Sciatic nerve (tissue), 2 donors: Measurements from ENCODE around the gene RGS9. TPM values are rescaled to one million over a fixed set of nuclear protein-coding genes. Genes with fewer than 3 reads are reported as not detected.

Experiments used
- ATAC-seq: fragments of 200-7000 bp; cut with Tn5 transposase; one replicate; pipeline ENCODE4 v1.9.1; 2020; ENCODE audit warnings: mild to moderate bottlenecking, moderate library complexity
- DNase-seq: peaks from one replicate; pipeline ENCODE4 v3.0.0-alpha.2; 2020; ENCODE audit warnings: low spot score
- intact Hi-C: fragments of 100-400 bp; cut with DNase I; formaldehyde crosslinking; loops from one replicate; pipeline ENCODE4 v1.14.2; 2022
- total RNA-seq: library from RNA; stranded (reverse); fragmentation: NEBNext Ultra II Directional; extraction: Animal tissue kit (Norgen Biotek cat#: 25700); gene quantifications from one replicate; pipeline ENCODE4 v1.2.1, GENCODE V29; 2021
- donor health status: DM: no; HTN: no; CAD: no.
- donor health status: DM: no; HTN: no; CAD: no.

Gene RGS9
- total RNA-seq, 1 donor from 2014 or later = 21.0 TPM

DNA sequence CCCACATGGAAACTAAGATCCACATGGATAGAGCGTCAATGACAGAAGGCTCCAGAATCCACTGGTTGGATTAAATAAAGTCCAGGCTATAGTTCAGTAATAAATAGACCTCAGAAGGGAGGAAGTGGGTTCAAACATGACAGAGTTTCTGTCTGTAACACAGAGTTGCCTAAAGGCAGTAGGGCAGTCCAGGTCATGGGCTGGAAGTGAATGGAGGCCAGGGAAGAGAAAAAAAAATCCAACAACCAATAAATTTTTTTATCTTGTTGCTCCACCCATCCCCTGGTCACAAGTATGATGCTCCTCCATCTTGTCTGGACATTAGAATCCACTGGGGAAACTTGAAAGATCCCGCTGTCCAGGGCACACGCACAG lies 92.4 kb downstream of the RGS9 start:
- intact Hi-C loops = no loop called here

GRCh38 chr17:65230040-65230439 lies 92.9 kb downstream of the RGS9 start:
- ATAC-seq (no peak), DNase-seq (no peak)
- intact Hi-C loops = no loop called here

More for the DNA sequence above, 92.4 kb downstream of the RGS9 start:
- ATAC-seq (no peak), DNase-seq (no peak)

DNA sequence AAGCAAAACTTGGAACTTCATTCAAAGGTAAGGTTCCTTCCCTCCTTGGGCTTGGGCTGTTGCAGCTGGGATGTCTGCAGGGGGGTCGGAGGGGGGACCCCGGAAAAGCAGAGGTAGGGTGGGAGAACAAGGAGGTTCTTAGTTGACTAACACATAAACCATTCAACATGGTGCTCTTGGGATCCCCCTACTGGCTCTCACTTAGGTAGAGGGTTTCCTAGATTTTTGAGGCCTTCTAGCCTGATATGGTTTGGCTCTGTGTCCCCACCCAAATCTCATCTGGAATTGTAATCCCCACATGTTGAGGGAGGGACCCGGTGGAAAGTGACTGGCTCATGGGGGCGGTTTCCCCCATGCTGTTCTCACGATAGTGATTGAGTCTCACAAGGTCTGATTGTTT lies 93.9 kb downstream of the RGS9 start:
- DNase-seq (no peak), ATAC-seq (no peak)
- intact Hi-C loops = no loop called here

DNA sequence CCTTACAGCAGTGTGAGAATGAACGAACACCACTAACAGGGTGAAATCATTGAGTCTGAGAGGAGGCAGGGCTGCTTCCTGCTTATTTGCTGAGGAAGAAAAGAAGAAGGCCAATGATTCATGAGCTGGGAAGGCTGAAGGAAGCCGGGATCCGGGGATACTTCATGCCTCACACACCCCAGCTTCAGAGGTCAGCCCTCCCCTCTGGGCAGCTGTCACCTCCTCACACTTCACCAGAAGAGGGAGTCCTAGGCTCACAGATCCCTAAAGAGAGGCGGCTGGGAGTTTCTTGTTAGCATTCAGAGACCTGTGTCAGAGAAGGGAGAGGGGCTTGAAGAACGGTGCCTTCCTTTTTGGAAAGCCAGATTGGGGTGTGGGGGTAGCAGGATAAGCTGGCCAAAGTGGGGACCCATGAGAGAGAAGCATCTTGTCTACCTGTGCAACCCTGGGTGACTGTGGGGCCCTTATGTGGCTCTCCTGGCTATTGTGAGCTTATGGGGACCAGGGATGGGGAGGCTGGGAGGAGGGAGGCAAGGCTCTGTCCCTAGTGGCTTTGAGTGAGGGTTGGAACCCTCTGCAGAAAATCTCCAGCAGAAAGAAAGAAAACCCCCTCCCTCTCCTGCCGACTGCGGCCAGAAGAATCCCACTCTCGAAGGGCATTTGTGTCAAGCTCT lies 94.6 kb downstream of the RGS9 start:
- intact Hi-C loops = no loop called here
- ATAC-seq = peak; percentile 79
- no peak for DNase-seq

GRCh38 chr17:65235284-65235683 lies 98.1 kb downstream of the RGS9 start:
- intact Hi-C loops = no loop called here
- DNase-seq (no peak), ATAC-seq (no peak)

DNA sequence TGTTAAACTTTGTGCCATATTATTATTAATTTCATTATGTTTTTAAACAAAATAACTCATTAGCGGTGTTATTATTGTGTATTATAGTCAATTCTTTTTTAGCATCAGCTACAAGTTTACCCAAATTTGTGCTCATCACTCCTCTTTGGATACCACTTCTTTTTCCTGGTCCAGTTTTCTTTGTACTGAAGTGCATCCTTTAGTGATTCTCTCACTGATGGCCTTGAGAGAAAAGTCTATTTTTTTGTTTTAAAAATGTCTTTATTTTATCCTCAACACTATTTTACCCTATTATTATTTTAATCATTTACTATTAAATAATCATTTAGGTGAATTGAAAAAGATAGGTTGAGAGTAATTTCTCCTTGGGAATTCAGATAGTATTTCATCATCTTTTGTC lies 99.2 kb downstream of the RGS9 start:
- intact Hi-C loops = no loop called here
- no peak for ATAC-seq
- DNase-seq = no peak

DNA sequence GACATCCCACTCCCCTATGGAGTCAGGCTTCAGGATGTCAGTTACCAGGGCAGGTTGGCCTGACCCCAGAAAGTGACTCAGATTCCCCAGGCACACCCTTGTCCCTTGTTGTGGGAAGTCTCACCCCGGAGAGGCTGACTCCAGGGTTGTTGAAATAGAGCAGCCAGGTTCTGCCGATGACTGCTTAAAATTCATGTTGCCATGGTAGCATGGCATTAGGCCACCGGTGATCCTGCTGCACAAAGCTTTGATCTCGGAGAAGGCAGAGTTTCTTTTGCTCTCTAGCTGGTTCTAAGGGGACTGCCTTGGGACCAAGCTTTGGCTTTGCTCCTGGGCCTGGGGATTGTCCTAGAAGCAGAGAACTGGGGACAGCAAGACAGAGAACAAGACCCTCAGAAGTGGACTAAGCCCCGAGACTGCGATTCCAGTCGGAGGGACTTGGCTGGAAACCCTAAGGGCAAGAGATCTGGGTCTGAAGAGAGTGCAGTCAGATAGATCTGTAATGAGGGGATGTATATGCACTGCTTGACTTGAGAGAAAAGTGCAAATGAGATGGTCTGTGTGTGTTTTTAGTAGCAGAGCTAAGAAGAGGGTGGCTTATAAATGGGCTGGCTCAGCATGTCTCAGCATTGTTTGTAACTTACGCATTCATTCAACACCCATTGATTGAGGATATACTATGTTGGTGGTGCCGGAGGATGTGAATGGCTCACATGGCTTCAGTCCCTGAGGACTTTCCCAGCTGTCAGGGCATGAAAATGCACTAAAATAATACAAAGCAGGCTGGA lies 106.9 kb downstream of the RGS9 start:
- intact Hi-C loops = loop anchor here (5.0 kb wide), 1 partner anchor 908 kb away; no protein-coding TSS in a partner anchor
- DNase-seq (no peak), ATAC-seq (no peak)

GRCh38 chr17:65246252-65246651 lies 109.1 kb downstream of the RGS9 start:
- DNase-seq (no peak), ATAC-seq (no peak)
- intact Hi-C loops = no loop called here

GRCh38 chr17:65249774-65250173 lies 112.6 kb downstream of the RGS9 start:
- DNase-seq = no peak
- no peak for ATAC-seq
- intact Hi-C loops = no loop called here

DNA sequence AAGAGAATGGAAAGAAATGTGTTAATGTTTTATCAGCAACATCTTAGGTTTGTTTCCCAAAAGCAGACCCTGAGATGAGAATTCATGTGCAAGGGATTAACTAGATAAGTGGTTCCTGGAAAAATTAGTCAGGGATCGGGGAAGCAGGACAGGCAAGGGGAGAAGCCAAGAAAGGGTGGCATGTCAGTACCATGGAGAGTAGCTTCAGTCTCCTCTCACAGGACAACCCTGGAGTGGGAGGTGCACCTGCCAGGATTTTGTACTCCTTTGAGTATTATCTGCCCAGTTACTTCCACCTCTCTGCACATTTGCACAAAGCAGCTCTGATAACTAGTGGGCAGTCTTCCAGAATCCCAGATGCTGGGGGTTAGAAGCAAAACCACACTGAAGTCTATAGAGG lies 117.0 kb downstream of the RGS9 start:
- ATAC-seq (no peak), DNase-seq (no peak)
- intact Hi-C loops = no loop called here

GRCh38 chr17:65259281-65259680 lies 122.1 kb downstream of the RGS9 start:
- DNase-seq = no peak
- ATAC-seq = no peak
- intact Hi-C loops = no loop called here

DNA sequence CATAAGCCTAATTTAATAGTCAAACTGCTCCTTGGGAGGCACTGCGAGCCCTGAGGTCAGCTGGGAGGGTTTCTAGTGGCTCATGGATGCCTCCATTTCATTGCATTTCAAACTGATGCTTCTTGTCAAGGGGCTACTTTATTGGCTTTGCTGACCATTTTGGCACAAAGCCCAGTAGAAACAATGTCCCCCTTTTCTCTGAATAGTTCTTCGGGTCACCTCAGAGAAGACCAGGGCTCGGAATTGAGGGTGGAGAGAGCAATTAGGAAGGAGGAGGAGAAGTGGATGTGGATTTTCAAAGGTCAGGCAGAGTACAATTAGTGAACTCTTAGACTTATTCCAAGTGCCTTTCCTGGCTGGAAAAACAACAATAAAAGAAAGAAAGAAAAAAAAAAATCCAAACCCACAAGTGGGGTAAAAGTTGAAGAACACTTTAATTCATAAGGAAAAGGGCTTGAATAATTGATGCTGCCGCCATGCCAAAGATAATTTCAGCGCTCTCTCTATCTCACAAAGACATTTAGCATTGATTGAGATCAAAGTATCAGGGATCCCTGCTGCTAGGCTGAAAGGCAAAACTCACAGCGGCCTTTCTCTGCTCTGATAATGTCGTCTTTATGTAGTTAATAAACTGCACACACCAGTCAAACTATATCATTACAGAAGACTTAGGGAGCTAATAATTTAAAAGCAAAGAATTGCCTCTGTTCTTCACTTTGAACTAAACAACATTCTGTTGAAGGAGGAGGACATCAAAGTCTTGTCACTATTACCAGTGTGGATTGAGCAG lies 122.7 kb downstream of the RGS9 start:
- no peak for ATAC-seq
- intact Hi-C loops = no loop called here
- DNase-seq = no peak

DNA sequence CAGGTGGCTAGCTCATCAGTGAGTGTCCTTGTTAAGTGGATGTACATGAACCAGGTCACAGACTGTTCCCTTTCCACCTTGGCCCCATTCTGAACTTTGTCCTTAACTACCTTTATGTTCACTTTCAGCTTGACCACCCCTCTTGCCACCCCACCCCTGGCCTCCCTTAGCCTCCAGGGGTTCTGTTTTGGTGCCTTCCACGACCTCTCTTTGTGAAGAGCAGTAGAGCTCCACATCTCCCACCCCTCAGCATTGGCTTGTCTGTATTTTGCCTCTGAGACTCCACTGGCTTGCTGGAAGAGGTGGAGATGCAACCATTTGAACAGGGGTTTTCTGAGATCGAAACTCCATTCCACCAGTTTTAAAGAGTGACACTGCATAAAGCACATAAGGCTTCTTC lies 123.5 kb downstream of the RGS9 start:
- intact Hi-C loops = no loop called here
- DNase-seq = no peak
- no peak for ATAC-seq

DNA sequence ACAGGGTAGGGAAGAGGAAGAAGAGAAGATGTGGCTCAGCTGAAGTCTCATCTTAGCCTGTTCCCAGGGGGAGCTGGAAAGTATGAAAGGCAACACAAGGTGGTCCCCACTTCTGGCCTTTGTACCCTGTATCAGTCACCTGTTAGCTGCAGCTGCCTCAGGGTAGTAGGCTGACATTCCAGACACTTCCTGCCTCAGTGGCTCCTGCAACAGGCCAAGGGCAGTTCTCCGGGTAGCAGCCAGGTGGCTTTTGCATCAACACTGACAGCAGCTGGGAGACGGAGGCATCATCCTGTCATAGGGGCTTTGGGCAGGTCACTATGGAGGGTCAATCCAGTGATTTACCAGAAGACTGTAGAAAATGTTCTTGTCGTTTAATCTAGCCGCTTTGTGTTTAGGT lies 124.0 kb downstream of the RGS9 start:
- DNase-seq = no peak
- intact Hi-C loops = no loop called here

GRCh38 chr17:65261682-65262636 lies 124.8 kb downstream of the RGS9 start:
- intact Hi-C loops = no loop called here
- ATAC-seq = no peak
- no peak for DNase-seq

More for the DNA sequence above, 124.0 kb downstream of the RGS9 start:
- ATAC-seq = no peak

- ATAC-seq (no peak), DNase-seq (no peak)
- intact Hi-C loops = no loop called here
Measured at GRCh38 chr17:65265276-65265675, 128.1 kb downstream of the RGS9 start.

DNA sequence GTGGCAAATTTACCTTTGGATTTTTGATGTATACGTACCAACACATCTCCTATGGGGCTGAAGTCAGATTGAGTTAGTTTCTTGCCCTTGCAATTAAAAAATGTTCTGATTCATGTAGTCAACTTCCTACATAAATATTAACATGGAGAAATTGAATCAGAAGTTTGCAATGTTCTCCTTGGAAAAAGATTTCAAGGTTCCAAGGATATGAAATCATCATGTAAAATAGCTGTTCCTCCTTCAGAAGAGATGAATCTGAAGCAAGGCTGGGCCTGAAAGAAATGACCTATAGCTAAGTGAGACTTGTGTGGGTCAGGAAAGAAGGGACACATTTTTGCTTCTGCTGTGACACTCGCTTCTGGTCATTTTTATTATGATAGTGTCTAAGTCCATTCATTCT lies 131.7 kb downstream of the RGS9 start:
- intact Hi-C loops = no loop called here
- no peak for ATAC-seq

DNA sequence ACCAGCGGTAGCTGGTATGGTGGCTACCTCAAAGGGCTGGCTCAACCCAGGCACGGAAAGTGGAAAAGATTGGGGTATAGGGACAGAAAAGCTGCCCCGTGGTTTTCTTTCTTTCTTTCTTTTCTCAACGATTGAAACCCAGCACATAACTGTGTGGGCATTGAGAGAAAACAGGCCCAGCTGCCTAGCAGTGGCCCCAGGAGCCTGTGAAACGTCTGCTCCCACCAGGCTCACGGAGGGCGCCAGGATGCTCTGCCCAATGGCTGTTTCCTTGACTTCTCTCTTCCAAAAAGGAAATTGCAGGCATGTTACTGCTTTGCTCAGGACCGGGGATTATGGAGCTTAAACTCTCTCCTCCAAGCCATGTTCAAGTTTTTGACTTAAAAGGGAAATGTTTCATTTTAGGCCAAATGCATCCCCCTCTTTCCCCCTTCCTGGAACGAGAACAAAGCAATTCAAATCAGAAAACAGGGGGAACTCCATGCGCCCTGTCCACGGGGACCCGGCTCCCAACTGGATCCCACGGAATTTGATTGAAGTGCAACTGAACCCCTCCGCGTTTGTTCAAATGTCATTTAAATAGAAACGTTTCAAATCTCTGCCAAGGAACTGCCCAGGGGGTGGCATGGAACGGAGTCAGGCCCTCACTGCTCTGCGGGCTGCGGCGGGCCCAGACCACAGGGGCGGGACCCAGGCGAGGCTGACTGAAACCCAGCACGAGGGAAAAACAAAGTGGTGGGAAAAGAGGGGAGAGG lies 133.5 kb downstream of the RGS9 start:
- DNase-seq = no peak
- intact Hi-C loops = no loop called here
- no peak for ATAC-seq

More for the DNA sequence above, 131.7 kb downstream of the RGS9 start:
- no peak for DNase-seq
